OCI-LY7 (cell line): ENCODE data around the gene CCDC38. TPM values are rescaled to one million over a fixed set of nuclear protein-coding genes. Genes with fewer than 3 reads are reported as not detected.

ENCODE experiments used
- BruUV-seq: library from RNA; stranded (reverse); fragments of 400-500 nt; replicated peaks from 2 replicates; lab custom pipeline; 2021; lab: Mats Ljungman, UMichigan
- CTCF ChIA-PET: fragments of 300-600 bp; sonication (Branson Sonifier 250); formaldehyde crosslinking; loops from one replicate; lab custom pipeline; 2022; ENCODE audit warnings: antibody characterized with exemption; ENCODE audit not compliant: unreplicated experiment; lab: Charles Lee
- POLR2A ChIA-PET: fragments of 300-600 bp; sonication (Branson Sonifier 250); formaldehyde crosslinking; loops from one replicate; lab custom pipeline; 2022; ENCODE audit warnings: antibody characterized with exemption; lab: Charles Lee
- DNase-seq: peaks from one replicate; pipeline ENCODE4 v3.0.0-alpha.2; 2015; ENCODE audit warnings: low spot score
- H2AFZ ChIP-seq: fragments of 200-600 bp; sonication (generic), shearing (Covaris generic); 2 replicates; pipeline ENCODE4 v1.6.1; 2014; ENCODE audit warnings: mild to moderate bottlenecking, antibody characterized with exemption, low read length, moderate library complexity
- H3K27ac ChIP-seq: fragments of 200-600 bp; sonication (generic); 2 replicates; pipeline ENCODE4 v1.5.1; 2014; ENCODE audit warnings: mixed run types, low read depth, mild to moderate bottlenecking, moderate library complexity, low read length, inconsistent platforms; ENCODE audit not compliant: poor library complexity, severe bottlenecking
- H3K36me3 ChIP-seq: fragments of 200-600 bp; sonication (generic); 2 replicates; pipeline ENCODE4 v1.6.1; 2014; ENCODE audit warnings: mild to moderate bottlenecking, antibody characterized with exemption, low read length, moderate library complexity, mixed read lengths; ENCODE audit not compliant: insufficient read depth
- H3K4me1 ChIP-seq: fragments of 200-600 bp; sonication (generic); 2 replicates; pipeline ENCODE4 v1.5.1; 2014; ENCODE audit warnings: mild to moderate bottlenecking, low read length; ENCODE audit not compliant: insufficient read depth, poor library complexity, severe bottlenecking
- H3K4me2 ChIP-seq: fragments of 200-600 bp; sonication (generic); 2 replicates; pipeline ENCODE4 v1.6.1; 2014; ENCODE audit warnings: mild to moderate bottlenecking, low read length
- H3K4me3 ChIP-seq: fragments of 200-600 bp; sonication (generic); 2 replicates; pipeline ENCODE4 v1.5.1; 2014; ENCODE audit warnings: mild to moderate bottlenecking, low read depth, low read length; ENCODE audit not compliant: poor library complexity, severe bottlenecking
- H3K79me2 ChIP-seq: fragments of 200-600 bp; sonication (generic); 2 replicates; pipeline ENCODE4 v1.6.1; 2016; ENCODE audit warnings: low read depth, mild to moderate bottlenecking, low read length, moderate library complexity, mixed read lengths; ENCODE audit not compliant: insufficient read depth
- H3K9me2 ChIP-seq: fragments of 200-600 bp; sonication (generic); 2 replicates; pipeline ENCODE4 v1.6.1; 2016; ENCODE audit warnings: mild to moderate bottlenecking, low read length, mixed read lengths; ENCODE audit not compliant: insufficient read depth
- H3K9me3 ChIP-seq: fragments of 200-600 bp; sonication (generic); 2 replicates; pipeline ENCODE4 v1.6.1; 2014; ENCODE audit warnings: mild to moderate bottlenecking, mixed run types, low read length, mixed read lengths
- H4K20me1 ChIP-seq: fragments of 200-600 bp; sonication (generic); 2 replicates; pipeline ENCODE4 v1.6.1; 2014; ENCODE audit warnings: mild to moderate bottlenecking, antibody characterized with exemption, low read length, moderate library complexity, mixed read lengths; ENCODE audit not compliant: insufficient read depth
- EZH2phosphoT487 ChIP-seq: fragments of 200-600 bp; sonication (generic); IDR thresholded peaks from 2 replicates; pipeline ENCODE4 v1.6.1; 2018; ENCODE audit warnings: low read depth, borderline replicate concordance, mild to moderate bottlenecking, mixed run types, antibody characterized with exemption, low read length, moderate library complexity, mixed read lengths
- intact Hi-C: fragments of 100-400 bp; cut with micrococcal nuclease; formaldehyde crosslinking; loops from one replicate; pipeline ENCODE4 v1.10.0; 2022; ENCODE audit not compliant: unreplicated experiment
- total RNA-seq, 2 experiments: library from RNA; depleted of rRNA in 1 of 2; stranded (reverse); fragments of >200 nt in 1 of 2; shearing (Covaris generic) in 1 of 2; gene quantifications; 2 replicates each; pipeline ENCODE4 v1.2.3, GENCODE V29; 2014 to 2022
- TF ChIP-seq, protein P1 (sequence below): fragments of 200-600 bp; sonication (generic); conservative IDR thresholded peaks from 2 replicates; pipeline ENCODE4 v1.5.1; 2014; ENCODE audit warnings: mild to moderate bottlenecking, antibody characterized with exemption, low read length, moderate library complexity, mixed read lengths

CCDC38 gene
- total RNA-seq, 2 experiments from 2014 or later, result 0.16 to 0.99 TPM

DNA sequence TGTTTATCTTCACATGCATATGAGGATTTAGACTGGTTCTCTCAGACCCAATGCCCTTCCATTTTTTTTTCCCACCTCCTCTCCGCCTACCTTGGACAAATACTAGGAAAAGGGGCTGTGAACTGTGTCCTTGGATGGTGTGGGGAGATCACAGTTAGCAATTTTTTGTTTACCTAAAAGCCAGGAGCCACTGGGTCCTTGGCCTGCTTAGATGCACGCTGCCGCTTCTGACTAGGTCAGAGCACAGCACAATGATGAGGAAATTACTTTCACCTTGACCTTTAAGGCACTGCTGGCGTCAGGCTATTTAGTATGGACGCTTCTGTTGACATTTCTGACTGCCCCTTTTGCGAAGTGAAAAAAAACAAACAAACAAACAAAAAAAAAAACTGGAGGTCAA lies 1.9 kb downstream of the CCDC38 start:
- no peak for DNase-seq
- no peak overlapping the region for H2AFZ ChIP-seq
- TF ChIP-seq, protein P1, sequence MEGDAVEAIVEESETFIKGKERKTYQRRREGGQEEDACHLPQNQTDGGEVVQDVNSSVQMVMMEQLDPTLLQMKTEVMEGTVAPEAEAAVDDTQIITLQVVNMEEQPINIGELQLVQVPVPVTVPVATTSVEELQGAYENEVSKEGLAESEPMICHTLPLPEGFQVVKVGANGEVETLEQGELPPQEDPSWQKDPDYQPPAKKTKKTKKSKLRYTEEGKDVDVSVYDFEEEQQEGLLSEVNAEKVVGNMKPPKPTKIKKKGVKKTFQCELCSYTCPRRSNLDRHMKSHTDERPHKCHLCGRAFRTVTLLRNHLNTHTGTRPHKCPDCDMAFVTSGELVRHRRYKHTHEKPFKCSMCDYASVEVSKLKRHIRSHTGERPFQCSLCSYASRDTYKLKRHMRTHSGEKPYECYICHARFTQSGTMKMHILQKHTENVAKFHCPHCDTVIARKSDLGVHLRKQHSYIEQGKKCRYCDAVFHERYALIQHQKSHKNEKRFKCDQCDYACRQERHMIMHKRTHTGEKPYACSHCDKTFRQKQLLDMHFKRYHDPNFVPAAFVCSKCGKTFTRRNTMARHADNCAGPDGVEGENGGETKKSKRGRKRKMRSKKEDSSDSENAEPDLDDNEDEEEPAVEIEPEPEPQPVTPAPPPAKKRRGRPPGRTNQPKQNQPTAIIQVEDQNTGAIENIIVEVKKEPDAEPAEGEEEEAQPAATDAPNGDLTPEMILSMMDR, result no peak
- no peak for TF ChIP-seq EZH2phosphoT487
- no peaks in the 10 kb centered on the region for H3K79me2 ChIP-seq
- H3K4me1 ChIP-seq, result peaks cover 6% of the 10 kb centered on the region
- no peaks in the 10 kb centered on the region for H3K9me3 ChIP-seq
- CTCF ChIA-PET, result interaction anchor here (0.7 kb wide), 1 partner anchor 58 kb away, joined by 5 read pairs; no protein-coding TSS in a partner anchor
- POLR2A ChIA-PET, result interaction anchor here (0.6 to 4.2 kb wide), 6 partner anchors 11 to 210 kb away, joined by 3 to 25 read pairs (median 5); no protein-coding TSS in a partner anchor
- intact Hi-C loops, result loop anchor here (5.0 kb wide), 2 partner anchors 82 to 462 kb away; partner anchors contain the start of gene CDK17
- no peaks in the 10 kb centered on the region for H3K36me3 ChIP-seq
- H3K27ac ChIP-seq, result no peak overlapping the region
- H3K4me3 ChIP-seq, result no peak overlapping the region
- no TSS peak for BruUV-seq
- 0 out of 2 replicates have a peak, but pooled peaks cover 3% of the 10 kb centered on the region for H3K9me2 ChIP-seq
- no peak overlapping the region for H3K4me2 ChIP-seq
- H4K20me1 ChIP-seq, result no peaks in the 10 kb centered on the region

DNA sequence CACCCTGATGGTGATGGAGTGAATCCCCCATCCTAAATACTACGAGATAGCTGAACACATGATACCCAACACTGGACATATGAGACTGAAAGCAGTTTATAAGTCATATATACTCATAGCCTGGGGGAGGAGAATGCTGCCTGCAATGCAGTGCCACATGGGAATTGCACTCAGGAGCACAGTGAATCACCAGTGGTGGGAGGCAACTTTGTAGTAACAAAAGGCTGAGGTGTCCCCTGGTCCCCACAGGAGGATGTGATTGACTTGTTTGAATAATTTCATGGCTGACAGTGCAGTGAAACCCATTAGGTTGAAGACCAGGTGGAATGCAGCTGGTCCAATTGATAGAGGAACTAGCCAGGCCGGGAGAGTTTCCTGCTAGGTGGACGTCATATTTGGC lies 20.2 kb downstream of the CCDC38 start:
- TF ChIP-seq, protein P1, result no peak
- no peak for TF ChIP-seq EZH2phosphoT487
- H3K9me3 ChIP-seq, result no peaks in the 10 kb centered on the region
- H2AFZ ChIP-seq, result peak overlapping the region; percentile 40; the same call in 1 of the 2 replicates
- no peak overlapping the region for H3K27ac ChIP-seq
- no peaks in the 10 kb centered on the region for H3K9me2 ChIP-seq
- H3K4me3 ChIP-seq, result no peak overlapping the region
- no peaks in the 10 kb centered on the region for H3K36me3 ChIP-seq
- intact Hi-C loops, result no loop called here
- H3K4me2 ChIP-seq, result no peak overlapping the region
- peak; percentile 36 for DNase-seq
- no peaks in the 10 kb centered on the region for H4K20me1 ChIP-seq
- BruUV-seq, result no TSS peak
- H3K79me2 ChIP-seq, result no peaks in the 10 kb centered on the region
- ChIA-PET CTCF (no interaction called here), POLR2A (no interaction called here)
- H3K4me1 ChIP-seq, result peaks cover 4% of the 10 kb centered on the region

DNA sequence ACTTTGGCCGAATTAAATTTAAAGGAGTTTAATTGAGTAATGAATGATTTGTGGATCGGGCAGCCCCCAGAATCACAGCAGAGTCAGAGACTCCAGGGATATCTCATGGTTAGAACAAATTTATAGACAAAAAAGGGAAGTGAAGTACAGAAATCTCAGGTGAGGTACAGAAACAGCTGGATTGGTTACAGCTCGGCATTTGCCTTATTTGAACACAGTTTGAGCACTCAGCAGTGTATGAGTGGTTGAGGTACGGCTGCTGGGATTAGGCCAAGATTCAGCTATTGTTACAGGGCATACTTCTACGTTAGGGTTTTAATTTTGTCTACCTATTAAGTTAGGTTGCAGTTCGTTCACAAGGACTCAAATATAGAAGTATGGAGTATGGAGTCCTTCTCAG lies 23.3 kb downstream of the CCDC38 start:
- POLR2A ChIA-PET, result no interaction called here
- H3K36me3 ChIP-seq, result no peaks in the 10 kb centered on the region
- H3K9me2 ChIP-seq, result no peaks in the 10 kb centered on the region
- no peak overlapping the region for H3K27ac ChIP-seq
- no peaks in the 10 kb centered on the region for H3K9me3 ChIP-seq
- no peak for DNase-seq
- TF ChIP-seq, protein P1, result no peak
- TF ChIP-seq EZH2phosphoT487, result no peak
- H4K20me1 ChIP-seq, result no peaks in the 10 kb centered on the region
- H2AFZ ChIP-seq, result peak overlapping the region; percentile 38; the same call in 1 of the 2 replicates
- no peak overlapping the region for H3K4me2 ChIP-seq
- H3K4me1 ChIP-seq, result peaks cover 4% of the 10 kb centered on the region
- H3K79me2 ChIP-seq, result no peaks in the 10 kb centered on the region
- intact Hi-C loops, result loop anchor here (1.0 to 2.0 kb wide), 2 partner anchors 44 to 296 kb away; no protein-coding TSS in a partner anchor
- CTCF ChIA-PET, result interaction anchor here (0.8 to 2.1 kb wide), 2 partner anchors 22 to 79 kb away, joined by 3 to 8 read pairs; no protein-coding TSS in a partner anchor
- BruUV-seq, result no TSS peak
- no peak overlapping the region for H3K4me3 ChIP-seq
